ENCODE measurements around the gene GSTA3. TPM values are rescaled to one million over a fixed set of nuclear protein-coding genes. Genes with fewer than 3 reads are reported as not detected.

The GSTA3 gene
- polyA plus RNA-seq, 1 of the 3 experiments (the other 2 are of a cell fraction): not detected

- no peaks in the 10 kb centered on the region for H3K4me1 ChIP-seq (ENCODE audit: control insufficient read depth in 1 of 2, insufficient read depth in 2 of 2, low read depth in 1 of 2, low read length in 1 of 2)
- ChIA-PET POLR2A (no interaction called here), CTCF (interaction anchor here (1.3 kb wide), 1 partner anchor 15 kb away, joined by 3 read pairs; no protein-coding TSS in a partner anchor)
- H3K9me3 ChIP-seq: no peaks in the 10 kb centered on the region
- no peak for DNase-seq
- H3K9me2 ChIP-seq: no peaks in the 10 kb centered on the region
- H3K36me3 ChIP-seq (replicated peaks in 1 of 2; ENCODE audit: control insufficient read depth in 1 of 2, insufficient read depth in 2 of 2, low read length in 1 of 2): no peaks in the 10 kb centered on the region
- H4K20me1 ChIP-seq (ENCODE audit: insufficient read depth): no peaks in the 10 kb centered on the region
- no peak overlapping the region for H3K9ac ChIP-seq
- no peak overlapping the region for H3K4me3 ChIP-seq (ENCODE audit: low read depth in 2 of 2, low read length in 1 of 2)
- H2AFZ ChIP-seq (ENCODE audit: low read depth): no peak overlapping the region
- H3K4me2 ChIP-seq: no peak overlapping the region
- no peaks in the 10 kb centered on the region for H3F3A ChIP-seq (replicated peaks; ENCODE audit: insufficient read depth)
- H3K27ac ChIP-seq (ENCODE audit: low read depth in 2 of 2, low read length in 1 of 2): no peak overlapping the region
- H3K27me3 ChIP-seq (ENCODE audit: insufficient read depth): no peaks in the 10 kb centered on the region
- H3K79me2 ChIP-seq (ENCODE audit: insufficient read depth): no peaks in the 10 kb centered on the region
- WGBS (ENCODE audit: low lambda C conversion rate): 78% methylated on average over 4 of the region's 4 CpGs
- TF ChIP-seq RAD21 (IDR thresholded peaks at IDR 0.05; ENCODE audit: low read length): no peak
- no peak for TF ChIP-seq ELF1 (IDR thresholded peaks at IDR 0.05)
- TF ChIP-seq YY1 (IDR thresholded peaks at IDR 0.05; ENCODE audit: low read depth): no peak
- TF ChIP-seq FOXJ3 (CRISPR knock-in tag; IDR thresholded peaks at IDR 0.05): no peak
- no peak for TF ChIP-seq POLR2AphosphoS5 (IDR thresholded peaks at IDR 0.05; ENCODE audit: low read depth, low read length)
Observed at GRCh38 chr6:52893221-52893620, 16.3 kb downstream of the GSTA3 start.

- Histone ChIP-seq H3K27me3 (ENCODE audit: insufficient read depth) (no peaks in the 10 kb centered on the region), H3K4me2 (no peak overlapping the region), H3K4me1 (ENCODE audit: control insufficient read depth in 1 of 2, insufficient read depth in 2 of 2, low read depth in 1 of 2, low read length in 1 of 2) (no peaks in the 10 kb centered on the region), H3K9me2 (no peaks in the 10 kb centered on the region), H3F3A (replicated peaks; ENCODE audit: insufficient read depth) (no peaks in the 10 kb centered on the region), H3K36me3 (replicated peaks in 1 of 2; ENCODE audit: control insufficient read depth in 1 of 2, insufficient read depth in 2 of 2, low read length in 1 of 2) (no peaks in the 10 kb centered on the region), H3K4me3 (ENCODE audit: low read depth in 2 of 2, low read length in 1 of 2) (no peak overlapping the region), H3K9me3 (no peaks in the 10 kb centered on the region), H2AFZ (ENCODE audit: low read depth) (no peak overlapping the region), H3K79me2 (ENCODE audit: insufficient read depth) (no peaks in the 10 kb centered on the region), H3K27ac (ENCODE audit: low read depth in 2 of 2, low read length in 1 of 2) (no peak overlapping the region), H4K20me1 (ENCODE audit: insufficient read depth) (no peaks in the 10 kb centered on the region), H3K9ac (no peak overlapping the region)
- TF ChIP-seq SMC3 (IDR thresholded peaks at IDR 0.05; ENCODE audit: low read depth, low read length): no peak
- no peak for TF ChIP-seq RAD21 (IDR thresholded peaks at IDR 0.05; ENCODE audit: low read length)
- TF ChIP-seq EP300 (IDR thresholded peaks at IDR 0.05; ENCODE audit: borderline replicate concordance in 1 of 2, low read depth in 1 of 2, low read length in 1 of 2): no peak
- ChIA-PET CTCF (no interaction called here), POLR2A (no interaction called here)
- no peak for DNase-seq
- WGBS (ENCODE audit: low lambda C conversion rate): 56% methylated on average over 3 of the region's 3 CpGs
Observed at GRCh38 chr6:52890018-52890417, 19.5 kb downstream of the GSTA3 start.

GRCh38 chr6:52887910-52888524, 21.5 kb downstream of the GSTA3 start:
- no peak overlapping the region for H3K4me3 ChIP-seq (ENCODE audit: low read depth in 2 of 2, low read length in 1 of 2)
- no peaks in the 10 kb centered on the region for H3K79me2 ChIP-seq (ENCODE audit: insufficient read depth)
- H3K27me3 ChIP-seq (ENCODE audit: insufficient read depth): no peaks in the 10 kb centered on the region
- H3K4me1 ChIP-seq (ENCODE audit: control insufficient read depth in 1 of 2, insufficient read depth in 2 of 2, low read depth in 1 of 2, low read length in 1 of 2): no peaks in the 10 kb centered on the region
- no peaks in the 10 kb centered on the region for H3F3A ChIP-seq (replicated peaks; ENCODE audit: insufficient read depth)
- no peak overlapping the region for H3K27ac ChIP-seq (ENCODE audit: low read depth in 2 of 2, low read length in 1 of 2)
- no peaks in the 10 kb centered on the region for H4K20me1 ChIP-seq (ENCODE audit: insufficient read depth)
- H3K9me2 ChIP-seq: no peaks in the 10 kb centered on the region
- no peak overlapping the region for H3K4me2 ChIP-seq
- no peaks in the 10 kb centered on the region for H3K9me3 ChIP-seq
- ChIA-PET POLR2A (no interaction called here), CTCF (interaction anchor here (0.6 kb wide), 1 partner anchor 596 kb away, joined by 3 read pairs; no protein-coding TSS in a partner anchor)
- WGBS (ENCODE audit: low lambda C conversion rate): 51% methylated on average over 3 of the region's 3 CpGs
- H3K9ac ChIP-seq: no peak overlapping the region
- TF ChIP-seq EP300 (IDR thresholded peaks at IDR 0.05; ENCODE audit: borderline replicate concordance in 1 of 2, low read depth in 1 of 2, low read length in 1 of 2) (no peak), SIN3A (IDR thresholded peaks at IDR 0.05; ENCODE audit: borderline replicate concordance, low read depth, low read length) (no peak)
- H2AFZ ChIP-seq (ENCODE audit: low read depth): no peak overlapping the region
- no peaks in the 10 kb centered on the region for H3K36me3 ChIP-seq (replicated peaks in 1 of 2; ENCODE audit: control insufficient read depth in 1 of 2, insufficient read depth in 2 of 2, low read length in 1 of 2)
- no peak for DNase-seq

Measured in SK-N-SH (cell line).